ENCODE data around the gene HPS6.
"Not testable (repeated sequence)": the region's sequence is repeated elsewhere in the genome, so short reads cannot be mapped to it uniquely, and the experiment has no call there.

Gene HPS6
- total RNA-seq: 18.3 to 59.4 reads per million in 2 donors

DNA sequence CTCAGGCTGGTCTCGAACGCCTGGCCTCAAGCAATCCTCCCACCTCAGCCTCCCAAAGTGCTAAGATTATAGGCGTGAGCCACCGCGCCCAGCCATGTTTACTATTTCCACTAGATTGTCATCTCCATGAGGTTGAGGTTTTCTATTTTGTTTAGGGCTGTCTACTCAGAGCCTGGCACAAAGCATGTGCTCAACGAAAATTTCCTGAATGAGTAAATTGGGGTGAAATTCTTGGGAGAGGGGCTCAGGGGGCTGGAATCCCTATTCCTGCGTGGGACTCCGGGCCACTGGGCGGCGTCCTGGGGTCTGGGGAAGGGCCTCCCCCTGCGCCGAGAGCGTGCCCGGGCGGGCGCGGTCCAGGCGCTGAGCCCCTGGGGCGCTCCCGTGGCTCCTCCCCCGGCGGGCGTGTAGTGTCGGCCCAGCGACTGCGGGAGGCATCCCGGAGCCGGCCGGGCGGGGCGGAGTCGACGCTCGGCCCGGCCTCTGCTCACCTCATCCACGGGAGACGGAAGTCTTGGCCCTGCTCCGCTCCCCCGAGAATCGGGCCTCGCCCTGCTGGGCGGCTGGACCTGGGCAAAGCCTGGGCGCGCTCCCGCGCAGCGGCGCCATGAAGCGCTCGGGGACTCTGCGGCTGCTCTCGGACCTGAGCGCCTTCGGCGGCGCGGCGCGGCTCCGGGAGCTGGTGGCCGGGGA, at the start of gene HPS6:
TSS of gene HPS6 (plus strand) at position 482 of the 693 bp plus-strand sequence. CDS start at position 608, 126 bp downstream.
- DNase-seq: peak; percentile 80

DNA sequence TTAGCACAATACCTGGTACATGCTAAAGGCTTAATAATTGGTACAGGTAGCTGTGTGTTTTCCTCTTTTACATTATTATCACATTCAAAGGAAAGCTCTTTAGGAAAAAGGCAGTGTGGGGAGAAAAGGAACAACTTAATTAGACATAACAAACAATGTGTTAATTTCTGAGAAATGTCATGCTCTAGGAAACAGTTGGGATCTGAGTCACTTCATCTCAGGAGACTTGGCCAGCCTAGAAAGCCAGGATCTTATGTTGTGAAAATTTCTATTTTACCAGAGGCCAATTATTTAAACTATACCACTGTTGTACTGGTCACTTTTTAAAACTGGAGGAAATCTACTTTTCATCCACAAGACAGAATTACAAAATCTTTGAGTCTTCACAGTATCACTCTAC, 48.7 kb upstream of the HPS6 start:
- no peak for DNase-seq

DNA sequence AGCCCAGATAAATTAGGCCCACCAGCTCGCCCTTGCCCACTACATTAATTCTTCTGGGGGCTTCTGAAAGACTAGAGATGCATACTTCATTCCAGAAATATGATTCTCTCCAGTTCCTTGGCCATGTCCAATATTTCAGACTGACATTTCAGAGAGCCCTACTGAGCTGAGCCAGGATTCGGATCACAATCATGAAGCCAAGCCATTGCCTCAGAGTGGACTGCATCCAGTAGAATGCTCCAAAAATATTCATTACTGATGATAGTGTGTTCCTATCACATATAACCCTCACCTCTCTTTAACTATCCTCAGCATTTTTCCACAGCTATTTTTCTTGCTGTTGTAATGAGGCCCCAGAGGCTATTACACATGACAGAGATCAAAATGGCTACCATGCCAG, 47.9 kb upstream of the HPS6 start:
- no peak for DNase-seq

DNA sequence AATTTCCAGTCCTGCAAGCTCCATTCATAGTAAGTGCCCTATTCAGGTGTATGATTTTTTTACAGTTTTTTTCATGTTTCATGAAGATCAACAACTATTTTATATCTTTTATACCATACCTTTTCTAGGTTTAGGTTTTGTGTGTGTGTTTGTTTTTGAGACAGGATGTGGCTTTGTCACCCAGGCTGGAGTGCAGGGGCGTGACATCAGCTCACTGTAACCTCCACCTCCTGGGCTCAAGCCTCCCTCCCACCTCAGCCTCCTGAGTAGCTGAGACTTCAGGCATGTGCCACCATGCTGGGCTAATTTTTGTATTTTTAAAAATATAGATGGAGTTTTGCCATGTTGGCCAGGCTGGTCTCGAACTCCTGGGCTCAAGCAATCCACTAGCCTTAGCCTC, 44.2 kb upstream of the HPS6 start:
- DNase-seq: no peak

DNA sequence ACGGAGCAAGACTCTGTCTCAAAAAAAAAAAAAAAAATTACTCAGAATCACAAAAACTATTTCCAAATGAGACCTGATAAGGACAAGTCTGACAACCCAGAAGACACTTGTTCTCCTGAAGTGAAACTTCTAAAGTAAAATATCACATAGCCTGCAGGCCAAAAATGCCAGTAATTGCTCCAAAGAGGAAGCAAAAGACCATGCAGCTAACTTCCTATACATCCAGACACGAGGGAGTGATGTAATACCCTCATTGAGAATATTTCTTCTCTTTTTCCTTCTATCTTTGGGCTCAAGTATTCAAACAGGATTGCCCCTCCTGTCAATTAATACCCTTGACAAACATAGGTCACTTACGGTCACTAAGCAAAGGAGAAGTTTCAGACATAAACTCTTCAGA, 40.4 kb upstream of the HPS6 start:
- DNase-seq: no peak

DNA sequence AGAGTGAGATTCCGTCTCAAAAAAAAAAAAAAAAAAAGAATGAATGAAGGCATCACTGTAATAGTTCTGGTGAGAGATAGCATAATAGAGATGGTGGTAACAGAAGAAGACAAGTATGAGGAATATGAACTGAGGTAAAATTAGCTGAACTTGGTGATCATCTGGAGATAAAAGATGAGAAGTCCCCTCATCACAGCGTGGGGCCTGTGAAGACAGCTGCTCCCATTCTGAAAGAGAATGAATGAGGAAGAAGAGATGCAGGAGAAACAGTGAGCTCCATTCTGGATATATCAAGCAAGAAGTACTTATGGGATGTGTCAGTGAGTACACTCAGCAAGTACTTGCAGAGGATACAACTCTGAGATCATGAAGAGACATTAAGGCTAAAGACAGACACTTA, 37.9 kb upstream of the HPS6 start:
- no peak for DNase-seq

DNA sequence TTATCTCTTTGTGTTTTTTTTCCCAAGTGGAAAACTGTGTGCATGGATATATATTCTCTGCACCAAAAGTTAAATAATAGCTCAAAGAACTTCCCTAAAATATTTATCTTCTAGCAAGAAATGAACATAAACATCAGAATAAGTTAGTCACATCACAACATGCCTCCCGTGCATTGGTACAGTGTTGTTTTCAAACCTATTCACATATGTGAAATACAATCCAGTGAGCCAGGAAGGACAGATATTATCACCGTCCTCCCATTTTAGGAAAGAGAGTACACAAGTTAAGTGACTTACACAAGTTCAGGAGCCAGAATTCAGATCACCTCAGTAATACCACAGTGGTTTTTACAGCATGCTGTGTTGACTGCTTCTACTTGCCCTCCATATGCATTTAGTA, 31.4 kb upstream of the HPS6 start:
- DNase-seq: no peak

DNA sequence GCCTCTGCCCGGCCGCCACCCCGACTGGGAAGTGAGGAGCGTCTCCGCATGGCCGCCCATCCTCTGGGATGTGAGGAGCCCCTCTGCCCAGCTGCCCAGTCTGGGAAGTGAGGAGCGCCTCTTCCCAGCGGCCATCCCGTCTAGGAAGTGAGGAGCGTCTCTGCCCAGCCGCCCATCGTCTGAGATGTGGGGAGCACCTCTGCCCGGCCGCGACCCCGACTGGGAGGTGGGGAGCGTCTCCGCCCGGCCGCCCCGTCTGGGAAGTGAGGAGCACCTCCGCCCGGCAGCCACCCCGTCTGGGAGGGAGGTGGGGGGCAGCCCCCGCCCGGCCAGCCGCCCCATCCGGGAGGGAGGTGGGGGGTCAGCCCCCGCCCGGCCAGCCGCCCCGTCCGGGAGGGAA, 29.3 kb upstream of the HPS6 start:
- not testable (repeated sequence) for DNase-seq

DNA sequence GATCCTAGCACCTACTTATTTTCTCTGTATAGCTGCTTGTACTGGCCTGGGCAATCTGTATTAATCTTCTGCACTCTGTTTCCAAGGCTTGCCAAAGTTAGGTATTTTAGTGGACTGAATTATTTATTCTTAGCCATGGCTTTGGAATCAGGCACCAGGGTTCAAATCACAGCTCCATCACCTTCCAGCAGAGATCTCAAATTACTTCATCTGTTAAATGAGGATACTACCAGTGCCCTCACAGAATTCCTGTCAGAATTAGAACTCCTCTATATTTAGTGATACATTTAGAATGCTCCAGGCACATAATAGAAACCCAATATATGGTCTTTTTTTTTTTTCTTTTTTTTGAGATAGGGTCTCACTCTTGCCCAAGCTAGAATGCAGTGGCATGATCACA, 26.7 kb upstream of the HPS6 start:
- no peak for DNase-seq

DNA sequence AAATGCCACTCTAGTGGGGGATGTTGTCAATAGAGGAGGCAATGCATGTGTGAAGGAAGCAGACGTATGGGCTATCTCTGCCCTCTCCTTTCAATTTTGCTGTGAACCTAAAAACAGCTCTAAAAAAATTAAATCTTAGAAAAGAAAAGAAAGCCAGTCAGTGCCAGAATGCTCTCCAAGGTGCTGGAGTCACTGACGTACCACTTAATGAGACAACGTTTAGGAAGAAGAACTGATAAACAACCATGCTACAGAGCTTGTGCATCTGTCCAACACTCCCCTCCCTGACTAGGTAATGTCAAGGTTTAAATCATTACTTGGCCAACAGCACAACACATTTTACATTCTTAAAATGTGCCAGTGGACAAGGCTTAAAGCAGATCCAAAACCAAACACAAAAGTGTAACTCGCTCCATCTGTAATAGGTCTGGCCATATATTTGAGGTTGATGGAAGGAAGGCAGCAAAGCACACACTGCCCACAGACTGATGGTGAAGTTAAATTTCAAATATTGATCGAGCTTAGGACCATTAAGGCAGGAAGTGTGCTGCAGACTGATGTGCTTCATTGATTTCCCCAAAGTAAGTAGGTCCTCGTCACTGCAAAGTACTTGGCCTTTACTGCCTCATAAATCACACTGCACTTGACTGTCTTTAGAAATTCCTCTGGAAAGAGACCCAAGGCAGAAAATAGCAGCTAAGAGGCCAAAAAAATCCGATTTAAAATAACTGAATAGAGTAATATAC, 24.7 kb upstream of the HPS6 start:
- DNase-seq: no peak

DNA sequence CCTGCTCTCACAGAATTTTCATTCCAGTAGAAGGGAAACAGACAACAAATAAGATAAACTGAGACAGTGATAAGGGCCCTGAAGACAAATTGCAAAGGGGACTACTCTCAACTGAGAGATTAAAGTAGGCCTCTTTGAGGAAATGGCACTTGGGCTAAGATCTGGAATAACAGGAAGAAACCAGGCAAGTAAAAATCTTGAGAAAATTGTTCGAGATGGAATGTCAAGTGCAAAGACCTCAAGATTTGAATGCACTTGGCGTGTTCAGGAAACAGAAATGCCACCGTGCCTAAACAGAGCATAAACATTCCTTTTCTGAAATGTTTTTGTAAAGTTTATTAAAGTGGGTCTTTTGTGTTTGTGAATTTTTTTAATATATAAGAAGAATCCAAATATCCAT, 19.9 kb upstream of the HPS6 start:
- no peak for DNase-seq

DNA sequence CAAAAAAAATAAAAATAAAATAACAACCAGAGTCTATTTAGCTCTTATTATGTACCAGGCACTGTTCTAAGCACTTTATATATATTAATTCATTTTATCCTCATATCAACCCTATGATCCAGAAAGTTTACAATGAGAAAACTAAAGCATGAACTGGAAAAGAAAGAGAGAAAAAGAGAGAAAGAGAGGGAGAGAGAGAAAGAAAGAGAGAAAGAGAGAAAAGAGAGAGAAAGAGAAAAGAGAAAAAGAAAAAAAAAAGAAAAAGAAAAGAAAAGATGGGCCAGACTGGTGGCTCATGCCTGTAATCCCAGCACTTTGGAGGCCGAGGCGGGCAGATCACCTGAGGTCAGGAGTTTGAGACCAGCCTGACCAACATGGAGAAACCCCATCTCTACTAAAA, 19.1 kb upstream of the HPS6 start:
- no peak for DNase-seq

DNA sequence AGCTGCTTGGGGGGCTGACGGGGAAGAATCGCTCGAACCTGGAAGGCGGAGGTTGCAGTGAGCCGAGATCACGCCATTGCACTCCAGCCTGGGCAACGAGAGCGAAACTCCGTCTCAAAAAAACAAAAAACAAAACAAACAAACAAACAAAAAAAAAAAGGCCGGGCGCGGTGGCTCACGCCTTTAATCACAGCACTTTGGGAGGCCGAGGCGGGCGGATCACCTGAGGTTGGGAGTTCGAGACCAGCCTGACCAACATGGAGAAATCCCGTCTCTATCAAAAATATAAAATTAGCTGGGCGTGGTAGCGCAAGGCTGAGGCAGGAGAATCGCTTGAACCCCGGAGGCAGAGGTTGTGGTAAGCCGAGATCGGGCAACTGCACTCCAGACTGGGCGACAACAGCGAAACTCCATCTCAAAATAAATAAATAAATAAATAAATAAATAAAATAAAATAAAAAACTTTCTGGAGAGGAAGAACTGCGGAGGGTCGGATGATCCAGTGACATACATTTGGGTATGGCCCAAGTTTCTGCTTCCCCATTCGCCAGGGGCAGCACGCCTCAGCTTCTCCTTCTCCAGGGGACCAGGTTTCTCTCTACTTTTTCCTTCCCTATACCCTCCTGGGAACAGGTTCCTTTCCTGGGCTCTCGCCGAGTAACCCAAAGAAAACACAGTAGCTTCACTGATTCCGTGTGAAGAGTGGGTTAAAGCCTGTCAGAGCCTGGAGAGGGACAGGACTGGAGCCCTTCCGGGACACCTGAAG, 10.1 kb upstream of the HPS6 start:
- not testable (repeated sequence) for DNase-seq

DNA sequence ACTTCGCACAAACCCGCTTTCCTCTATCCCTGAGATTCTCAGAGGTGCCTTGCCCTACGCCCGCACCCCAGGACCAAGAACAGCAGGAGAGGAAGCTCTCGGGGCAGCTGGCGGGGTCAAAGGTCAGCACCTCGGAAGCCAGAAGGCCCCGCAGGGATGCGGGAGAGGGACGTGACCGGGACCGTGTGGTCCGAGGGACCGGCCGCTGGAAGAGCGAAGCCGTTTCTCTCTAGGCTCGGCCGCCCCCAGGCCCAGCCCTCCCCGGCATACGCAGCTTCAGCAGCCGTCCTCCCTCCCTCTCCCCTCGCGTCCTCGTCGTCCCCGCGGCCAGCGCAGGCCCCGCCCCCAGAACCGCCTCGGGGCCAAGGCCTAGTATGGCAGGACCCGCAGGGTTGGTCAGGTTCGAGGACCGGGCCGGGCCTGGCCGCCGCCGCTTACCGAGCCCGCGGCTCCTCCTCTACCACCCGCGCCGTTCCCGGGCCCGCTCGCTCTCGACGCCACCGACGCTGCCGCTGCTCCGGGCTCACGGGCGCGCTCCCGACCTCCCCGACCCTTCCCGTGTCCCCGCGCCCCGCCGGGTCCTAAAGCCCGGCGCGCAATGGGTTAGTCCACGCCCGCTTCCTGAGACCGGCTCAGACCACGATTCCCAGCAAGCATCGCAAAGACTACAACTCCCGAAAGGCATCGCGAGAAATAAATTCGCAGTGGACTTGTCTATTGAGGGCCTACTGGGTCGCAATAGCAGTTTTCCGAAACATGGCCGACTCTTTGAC, 9.3 kb upstream of the HPS6 start, which contains the start of gene ARMH3:
TSS of gene ARMH3 (minus strand) at position 527 of the 773 bp plus-strand sequence. CDS start 16,059 bp downstream, outside the sequence.
- DNase-seq: peak; percentile 74

DNA sequence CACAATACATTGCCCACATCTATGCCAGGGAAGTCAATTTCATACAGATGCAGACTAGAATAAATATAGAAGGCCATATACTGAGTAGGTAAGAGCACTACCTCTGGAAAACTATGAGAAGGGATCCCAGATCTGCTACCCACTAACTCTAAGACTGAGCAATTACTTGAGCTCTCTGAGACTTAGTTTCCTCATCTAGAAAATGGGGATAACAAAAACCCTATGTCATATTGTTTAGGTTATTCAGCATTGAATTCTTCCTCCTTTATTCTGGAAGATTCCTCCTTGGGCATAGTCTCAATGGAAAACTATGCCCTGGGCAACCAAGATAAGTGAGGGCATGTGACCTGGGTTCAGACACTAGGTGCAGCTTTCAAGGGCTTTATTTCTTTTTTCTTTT, 5.2 kb upstream of the HPS6 start:
- no peak for DNase-seq

DNA sequence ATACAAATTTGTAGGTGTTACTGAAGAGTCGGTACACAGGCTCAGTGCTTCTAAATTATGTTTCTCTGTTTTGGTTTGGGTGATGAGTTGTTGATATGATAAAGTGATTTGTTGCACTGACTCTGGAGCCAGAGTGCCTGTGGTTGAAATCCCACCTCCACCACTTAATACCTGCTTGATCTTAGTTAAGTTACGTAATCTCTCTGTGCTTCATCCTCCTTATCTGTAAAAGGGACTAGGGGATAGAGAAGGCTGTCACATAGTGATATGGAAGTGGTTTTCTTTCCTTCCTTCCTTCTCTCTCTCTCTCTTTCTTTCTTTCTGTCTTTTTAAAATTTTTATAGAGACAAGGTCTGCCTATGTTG, 664 bp upstream of the HPS6 start:
- no peak for DNase-seq

DNA sequence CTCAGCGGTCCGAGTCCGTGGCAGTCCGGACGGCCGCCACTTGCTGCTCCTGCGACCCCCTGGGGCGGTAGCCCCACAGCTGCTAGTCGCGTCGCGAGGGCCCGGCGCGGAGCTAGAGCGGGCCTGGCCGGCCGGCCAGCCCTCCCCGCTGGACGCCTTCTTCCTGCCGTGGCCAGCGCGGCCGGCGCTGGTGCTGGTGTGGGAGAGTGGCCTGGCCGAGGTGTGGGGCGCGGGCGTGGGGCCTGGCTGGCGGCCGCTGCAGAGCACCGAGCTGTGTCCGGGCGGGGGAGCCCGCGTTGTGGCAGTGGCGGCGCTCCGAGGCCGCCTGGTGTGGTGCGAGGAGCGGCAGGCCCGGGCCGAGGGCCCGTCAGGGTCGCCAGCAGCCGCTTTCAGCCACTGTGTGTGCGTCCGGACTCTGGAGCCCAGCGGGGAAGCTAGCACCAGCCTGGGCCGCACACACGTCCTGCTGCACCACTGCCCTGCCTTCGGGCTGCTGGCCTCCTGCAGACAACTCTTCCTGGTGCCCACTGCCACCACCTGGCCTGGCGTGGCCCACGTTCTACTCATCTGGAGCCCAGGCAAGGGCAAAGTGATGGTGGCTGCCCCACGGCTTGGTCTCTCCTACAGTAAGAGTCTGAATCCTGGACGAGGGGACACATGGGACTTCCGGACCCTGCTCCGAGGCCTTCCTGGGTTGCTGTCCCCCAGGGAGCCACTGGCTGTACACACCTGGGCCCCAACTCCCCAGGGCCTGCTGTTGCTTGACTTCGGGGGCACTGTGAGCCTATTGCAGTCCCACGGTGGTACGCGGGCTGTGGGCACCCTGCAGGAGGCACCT, 631 bp downstream of the HPS6 start:
- DNase-seq: peak; percentile 10

DNA sequence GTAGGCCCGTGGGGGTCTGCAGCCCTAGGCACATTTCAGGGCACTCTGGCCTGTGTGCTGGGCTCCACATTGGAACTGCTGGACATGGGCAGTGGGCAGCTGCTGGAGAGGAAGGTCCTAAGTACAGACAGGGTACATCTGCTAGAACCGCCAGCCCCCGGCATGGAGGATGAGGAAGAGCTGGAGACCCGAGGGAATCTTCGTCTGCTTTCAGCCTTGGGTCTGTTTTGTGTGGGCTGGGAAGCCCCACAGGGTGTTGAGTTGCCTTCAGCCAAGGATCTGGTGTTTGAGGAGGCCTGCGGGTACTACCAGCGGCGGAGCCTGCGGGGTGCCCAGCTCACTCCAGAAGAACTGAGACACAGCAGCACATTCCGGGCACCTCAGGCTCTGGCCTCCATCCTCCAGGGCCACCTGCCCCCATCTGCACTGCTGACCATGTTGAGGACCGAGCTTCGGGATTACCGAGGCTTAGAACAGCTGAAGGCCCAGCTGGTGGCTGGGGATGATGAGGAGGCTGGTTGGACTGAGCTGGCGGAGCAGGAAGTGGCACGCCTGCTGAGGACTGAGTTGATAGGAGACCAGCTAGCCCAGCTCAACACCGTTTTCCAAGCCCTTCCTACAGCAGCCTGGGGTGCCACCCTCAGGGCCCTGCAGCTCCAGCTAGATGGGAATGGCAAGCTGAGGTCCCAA, 1.4 kb downstream of the HPS6 start:
- DNase-seq: no peak

DNA sequence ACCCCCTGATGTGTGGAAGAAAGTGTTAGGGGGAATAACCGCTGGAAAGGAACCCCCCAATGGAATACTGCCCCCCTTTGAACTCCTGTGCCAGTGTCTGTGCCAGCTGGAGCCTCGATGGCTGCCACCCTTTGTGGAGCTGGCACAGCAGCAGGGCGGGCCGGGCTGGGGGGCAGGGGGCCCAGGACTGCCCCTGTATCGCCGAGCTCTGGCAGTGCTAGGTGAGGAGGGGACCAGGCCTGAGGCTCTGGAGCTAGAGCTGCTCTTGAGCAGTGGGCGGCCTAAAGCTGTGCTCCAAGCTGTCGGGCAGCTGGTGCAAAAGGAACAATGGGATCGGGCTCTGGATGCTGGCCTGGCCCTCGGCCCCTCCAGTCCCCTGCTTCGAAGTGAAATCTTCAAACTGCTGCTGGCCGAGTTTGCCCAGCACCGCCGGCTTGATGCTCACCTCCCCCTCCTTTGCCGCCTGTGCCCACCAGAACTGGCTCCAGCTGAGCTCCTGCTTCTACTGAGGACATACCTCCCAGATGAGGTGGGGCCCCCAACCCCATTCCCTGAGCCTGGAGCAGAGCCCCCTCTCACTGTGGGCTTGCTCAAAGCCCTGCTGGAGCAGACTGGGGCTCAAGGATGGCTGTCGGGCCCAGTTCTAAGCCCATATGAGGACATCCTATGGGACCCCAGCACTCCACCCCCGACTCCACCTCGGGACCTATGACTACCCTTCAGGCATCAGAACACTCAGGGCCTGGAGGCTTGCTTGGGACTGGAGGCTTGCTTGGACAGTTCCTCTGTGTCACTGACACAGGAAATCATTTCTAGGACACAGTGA, 2.2 kb downstream of the HPS6 start:
- no peak for DNase-seq

DNA sequence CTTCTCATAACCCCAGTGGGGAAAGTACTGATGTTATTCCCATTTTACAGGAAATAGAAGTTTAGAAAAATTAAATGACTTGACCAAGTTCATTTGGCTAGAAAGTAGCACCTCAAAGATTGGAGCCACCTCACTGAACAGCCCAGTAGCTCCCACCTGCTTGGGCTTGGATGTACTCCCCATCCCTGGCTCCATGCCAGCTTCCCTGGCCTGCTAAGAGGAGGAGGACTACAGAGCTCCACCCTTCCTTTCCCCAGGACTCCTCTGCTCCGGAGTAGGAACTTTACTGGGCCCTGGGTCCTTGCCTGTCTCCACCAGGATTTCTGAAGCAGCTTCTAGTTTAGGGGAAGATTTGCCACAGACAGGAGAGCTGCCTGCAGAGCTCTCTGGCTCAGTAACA, 3.1 kb downstream of the HPS6 start:
- no peak for DNase-seq
